ENCODE data around the gene TBC1D22A.

TBC1D22A gene

GRCh38 chr22:46835693-46836092 is 73.2 kb downstream of the TBC1D22A start:
- DNase-seq (ENCODE audit: low spot score): no peak

- DNase-seq (ENCODE audit: low spot score): no peak
Observed at GRCh38 chr22:46841522-46841921, 79.1 kb downstream of the TBC1D22A start.

- no peak for DNase-seq (ENCODE audit: low spot score)
Observed at GRCh38 chr22:46842606-46843005, 80.2 kb downstream of the TBC1D22A start.

- no peak for DNase-seq (ENCODE audit: low spot score)
Observed at GRCh38 chr22:46843821-46844255, 81.4 kb downstream of the TBC1D22A start.

- DNase-seq (ENCODE audit: low spot score): no peak
Observed at GRCh38 chr22:46844606-46845210, 82.3 kb downstream of the TBC1D22A start.

GRCh38 chr22:46845296-46846149 is 83.1 kb downstream of the TBC1D22A start:
- DNase-seq (ENCODE audit: low spot score): no peak

- DNase-seq (ENCODE audit: low spot score): no peak
Observed at GRCh38 chr22:46846150-46846831, 83.8 kb downstream of the TBC1D22A start.

- DNase-seq (ENCODE audit: low spot score): no peak
Observed at GRCh38 chr22:46846832-46847355, 84.4 kb downstream of the TBC1D22A start.

GRCh38 chr22:46848197-46848596 is 85.7 kb downstream of the TBC1D22A start:
- no peak for DNase-seq (ENCODE audit: low spot score)

GRCh38 chr22:46849101-46849500 is 86.7 kb downstream of the TBC1D22A start:
- no peak for DNase-seq (ENCODE audit: low spot score)

GRCh38 chr22:46849951-46850350 is 87.5 kb downstream of the TBC1D22A start:
- DNase-seq (ENCODE audit: low spot score): no peak

GRCh38 chr22:46851311-46851710 is 88.9 kb downstream of the TBC1D22A start:
- no peak for DNase-seq (ENCODE audit: low spot score)

- no peak for DNase-seq (ENCODE audit: low spot score)
Observed at GRCh38 chr22:46851941-46852340, 89.5 kb downstream of the TBC1D22A start.

GRCh38 chr22:46852771-46853170 is 90.3 kb downstream of the TBC1D22A start:
- no peak for DNase-seq (ENCODE audit: low spot score)

GRCh38 chr22:46853191-46853590 is 90.7 kb downstream of the TBC1D22A start:
- DNase-seq (ENCODE audit: low spot score): no peak

GRCh38 chr22:46854125-46854870 is 91.8 kb downstream of the TBC1D22A start:
- no peak for DNase-seq (ENCODE audit: low spot score)

GRCh38 chr22:46855681-46856080 is 93.2 kb downstream of the TBC1D22A start:
- no peak for DNase-seq (ENCODE audit: low spot score)

- DNase-seq (ENCODE audit: low spot score): no peak
Observed at GRCh38 chr22:46856661-46857060, 94.2 kb downstream of the TBC1D22A start.

- no peak for DNase-seq (ENCODE audit: low spot score)
Observed at GRCh38 chr22:46857142-46857884, 94.9 kb downstream of the TBC1D22A start.

- no peak for DNase-seq (ENCODE audit: low spot score)
Observed at GRCh38 chr22:46857885-46858143, 95.4 kb downstream of the TBC1D22A start.

- no peak for DNase-seq (ENCODE audit: low spot score)
Observed at GRCh38 chr22:46858181-46858771, 95.8 kb downstream of the TBC1D22A start.

Measured in activated CD4-positive, alpha-beta T cell treated with anti-CD3 and anti-CD28 coated beads, Interleukin-2, Interleukin-4, amounts not matched to agents 100 ng/mL and 50 ng/mL, durations not matched to agents 16 hours and 8 hours (primary cell).